Measurements from ENCODE around the gene BCAP31.

GRCh38 chrX:153719238-153719637, 4.9 kb downstream of the BCAP31 start:
- no peak for TF ChIP-seq POLR2A (IDR thresholded peaks at IDR 0.05)
- TF ChIP-seq CTCF (IDR thresholded peaks at IDR 0.05) = no peak
